Adrenal gland (tissue), 5 donors: ENCODE data around the gene HIPK2.

Experiments
- CTCF ChIP-seq, 6 experiments: fragments of 450-650 bp in 4 of 6; fragments of 200-600 bp in 2 of 6; sonication (generic) in 1 of 6; IDR thresholded peaks; 1 replicate in 5 of 6; 2 replicates in 1 of 6; pipeline versions ENCODE4 v1.5.1 to v1.8.0; 2016 to 2021; ENCODE audit warnings: antibody characterized with exemption in 6 of 6, mild to moderate bottlenecking in 2 of 6, moderate library complexity in 1 of 6
- POLR2A ChIP-seq, 2 donors: fragments of 450-650 bp; IDR thresholded peaks; one replicate each; pipeline ENCODE4 v1.6.1; 2017; ENCODE audit warnings: antibody characterized with exemption in 2 of 2, mild to moderate bottlenecking in 2 of 2, moderate library complexity in 1 of 2
- donor health status: DM: no; HTN: no; CAD: no.

- no peak for TF ChIP-seq POLR2A (IDR thresholded peaks at IDR 0.05)
- TF ChIP-seq CTCF (IDR thresholded peaks at IDR 0.05) = peak; percentile 26 to 58 (median 50)
Observed at GRCh38 chr7:139618482-139619366, 159.1 kb downstream of the HIPK2 start.
